IPS-NIHi7 (cell line): Measurements from ENCODE around the gene ERBIN.
"Not testable (repeated sequence)": the region's sequence is repeated elsewhere in the genome, so short reads cannot be mapped to it uniquely, and the experiment has no call there.

ENCODE experiments used
- DNase-seq: peaks from one replicate; pipeline ENCODE4 v3.0.0; 2012; ENCODE audit warnings: mixed read lengths; ENCODE audit errors: extremely low spot score

ERBIN gene, protein sequence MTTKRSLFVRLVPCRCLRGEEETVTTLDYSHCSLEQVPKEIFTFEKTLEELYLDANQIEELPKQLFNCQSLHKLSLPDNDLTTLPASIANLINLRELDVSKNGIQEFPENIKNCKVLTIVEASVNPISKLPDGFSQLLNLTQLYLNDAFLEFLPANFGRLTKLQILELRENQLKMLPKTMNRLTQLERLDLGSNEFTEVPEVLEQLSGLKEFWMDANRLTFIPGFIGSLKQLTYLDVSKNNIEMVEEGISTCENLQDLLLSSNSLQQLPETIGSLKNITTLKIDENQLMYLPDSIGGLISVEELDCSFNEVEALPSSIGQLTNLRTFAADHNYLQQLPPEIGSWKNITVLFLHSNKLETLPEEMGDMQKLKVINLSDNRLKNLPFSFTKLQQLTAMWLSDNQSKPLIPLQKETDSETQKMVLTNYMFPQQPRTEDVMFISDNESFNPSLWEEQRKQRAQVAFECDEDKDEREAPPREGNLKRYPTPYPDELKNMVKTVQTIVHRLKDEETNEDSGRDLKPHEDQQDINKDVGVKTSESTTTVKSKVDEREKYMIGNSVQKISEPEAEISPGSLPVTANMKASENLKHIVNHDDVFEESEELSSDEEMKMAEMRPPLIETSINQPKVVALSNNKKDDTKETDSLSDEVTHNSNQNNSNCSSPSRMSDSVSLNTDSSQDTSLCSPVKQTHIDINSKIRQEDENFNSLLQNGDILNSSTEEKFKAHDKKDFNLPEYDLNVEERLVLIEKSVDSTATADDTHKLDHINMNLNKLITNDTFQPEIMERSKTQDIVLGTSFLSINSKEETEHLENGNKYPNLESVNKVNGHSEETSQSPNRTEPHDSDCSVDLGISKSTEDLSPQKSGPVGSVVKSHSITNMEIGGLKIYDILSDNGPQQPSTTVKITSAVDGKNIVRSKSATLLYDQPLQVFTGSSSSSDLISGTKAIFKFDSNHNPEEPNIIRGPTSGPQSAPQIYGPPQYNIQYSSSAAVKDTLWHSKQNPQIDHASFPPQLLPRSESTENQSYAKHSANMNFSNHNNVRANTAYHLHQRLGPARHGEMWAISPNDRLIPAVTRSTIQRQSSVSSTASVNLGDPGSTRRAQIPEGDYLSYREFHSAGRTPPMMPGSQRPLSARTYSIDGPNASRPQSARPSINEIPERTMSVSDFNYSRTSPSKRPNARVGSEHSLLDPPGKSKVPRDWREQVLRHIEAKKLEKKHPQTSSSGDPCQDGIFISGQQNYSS (N-terminal part only)

DNA sequence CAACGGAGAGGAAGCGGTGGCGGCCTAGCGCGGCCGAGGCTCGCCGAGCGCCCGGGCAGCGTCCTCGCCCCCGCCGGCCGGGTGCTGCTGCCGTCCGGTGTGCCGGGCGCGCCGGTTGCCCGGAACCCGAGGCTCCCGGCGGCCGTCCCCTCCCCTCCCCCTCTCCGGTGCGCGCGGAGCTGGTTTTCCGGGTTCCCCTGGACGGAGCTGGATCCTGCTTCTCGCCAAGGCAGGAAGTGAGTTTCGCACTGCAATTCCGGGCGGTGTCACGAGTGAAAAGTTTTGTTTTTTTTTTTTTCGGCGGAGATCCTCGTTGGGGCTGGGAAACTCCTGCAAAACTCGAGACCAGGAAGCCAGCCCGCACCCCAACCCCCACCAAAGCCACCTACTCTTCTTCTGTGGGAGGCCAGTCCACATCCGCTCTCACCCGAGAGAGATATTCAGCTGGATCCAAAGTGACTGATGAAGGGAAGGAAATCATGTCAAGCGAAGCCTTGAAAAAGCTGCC, at the start of gene ERBIN:
ERBIN (plus strand) TSS at position 300 of the 508 bp plus-strand sequence. CDS start 66,144 bp downstream, outside the sequence.
- peak; percentile 57 for DNase-seq

DNA sequence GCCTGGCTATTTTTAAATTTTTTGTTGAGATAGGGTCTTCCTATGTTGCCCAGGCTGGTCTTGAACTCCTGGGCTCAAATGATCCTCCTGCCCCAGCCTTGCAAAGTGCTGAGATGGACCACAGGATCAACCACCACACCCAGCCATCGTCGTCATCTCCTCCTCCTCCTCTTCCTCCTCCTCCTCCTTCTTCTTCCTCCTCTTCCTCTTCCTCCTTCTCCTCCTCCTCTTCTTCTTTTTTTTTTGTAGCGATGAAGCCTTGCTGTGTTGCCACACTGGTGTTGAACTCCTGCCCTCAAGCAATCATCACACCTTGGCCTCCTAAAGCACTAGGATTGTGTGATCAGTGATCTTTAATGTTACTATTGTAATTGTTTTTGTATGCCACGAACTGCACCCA, 49.4 kb upstream of the ERBIN start:
- no peak for DNase-seq

DNA sequence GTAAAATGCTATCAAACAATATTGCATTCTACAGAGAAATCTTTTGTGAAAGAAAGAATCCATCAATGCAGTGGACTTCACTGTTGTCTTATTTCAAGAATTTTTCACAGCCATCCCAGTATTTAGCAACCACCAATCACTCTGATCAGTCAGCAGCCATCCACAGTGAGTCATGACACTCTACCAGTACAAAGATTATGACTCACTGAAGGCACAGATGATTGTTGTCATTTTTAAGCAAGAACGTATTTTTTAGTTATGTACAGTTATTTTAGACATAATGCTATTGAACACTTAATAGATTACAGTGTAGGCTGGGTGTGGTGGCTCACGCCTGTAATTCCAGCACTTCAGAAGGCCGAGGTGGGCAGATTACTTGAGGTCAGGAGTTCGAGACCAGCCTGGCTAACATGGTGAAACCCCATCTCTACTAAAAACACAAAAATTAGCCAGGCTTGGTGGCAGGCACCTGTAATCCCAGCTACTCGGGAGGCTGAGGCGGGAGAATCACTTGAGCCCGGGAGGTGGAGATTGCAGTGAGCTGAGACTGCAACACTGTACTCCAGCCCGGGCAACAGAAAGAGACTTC, 46.6 kb upstream of the ERBIN start:
- DNase-seq = not testable (repeated sequence)

DNA sequence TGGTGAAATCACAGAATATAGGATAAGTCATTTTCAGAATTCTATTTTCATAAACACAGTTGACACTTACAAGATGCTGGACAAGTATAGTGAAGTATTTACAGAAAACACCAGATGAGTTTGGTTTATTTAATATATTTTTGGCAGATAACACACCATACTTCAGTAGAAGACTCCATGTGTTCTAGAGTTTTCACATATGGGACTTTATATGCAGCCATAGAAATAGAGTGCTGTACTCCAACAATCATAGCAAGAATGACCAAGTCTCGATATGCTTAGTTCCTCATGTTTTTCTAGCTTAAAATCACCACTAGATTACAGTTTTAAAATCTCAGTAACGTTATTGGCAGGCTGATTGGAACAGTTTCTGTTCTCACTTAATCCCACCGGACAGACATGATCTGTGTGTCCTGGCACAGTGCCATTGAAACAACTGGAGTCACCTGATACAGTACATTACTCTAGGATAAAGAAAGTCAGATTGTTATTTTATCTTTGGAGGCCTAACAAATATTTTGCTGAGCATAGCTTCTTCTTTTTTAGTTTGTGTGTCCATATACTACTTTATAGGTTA, 45.8 kb upstream of the ERBIN start:
- DNase-seq = no peak

DNA sequence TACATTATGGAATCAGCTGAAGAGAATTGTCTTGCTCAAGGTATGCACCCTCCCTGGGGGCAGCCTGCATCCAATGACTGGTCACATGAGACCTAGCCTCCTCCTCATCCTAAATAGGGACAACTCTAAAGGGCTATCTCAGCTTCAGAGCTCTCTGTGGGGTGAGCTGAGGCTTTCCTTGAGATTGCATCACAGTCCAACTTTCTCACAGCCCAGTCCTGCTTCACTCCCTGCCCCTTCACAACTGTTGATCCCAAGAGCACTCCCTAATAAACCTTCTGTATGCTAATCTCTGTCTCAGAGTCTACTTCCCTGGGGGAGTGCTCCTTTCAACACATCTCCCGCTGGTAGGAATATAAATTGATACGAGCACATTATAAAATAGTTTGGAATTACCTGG, 44.1 kb upstream of the ERBIN start:
- DNase-seq = no peak

DNA sequence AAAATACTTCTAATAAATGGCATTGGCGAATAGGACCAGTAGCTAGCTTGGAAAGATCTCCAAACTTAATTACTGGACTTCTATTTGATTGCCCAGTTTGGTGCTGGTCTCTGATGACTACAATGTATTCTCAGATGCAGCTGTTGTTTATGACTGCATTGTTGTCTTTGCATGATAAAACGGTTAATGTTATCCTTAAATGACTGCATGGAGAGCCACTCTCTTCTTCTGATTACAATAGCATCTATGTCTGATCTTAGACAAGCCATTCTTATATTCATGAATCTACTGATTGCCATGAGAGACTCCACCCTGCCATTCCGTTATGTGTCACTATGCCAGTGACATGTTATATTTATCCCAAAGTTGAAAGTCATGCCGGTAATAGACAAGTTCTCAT, 42.9 kb upstream of the ERBIN start:
- DNase-seq = no peak

DNA sequence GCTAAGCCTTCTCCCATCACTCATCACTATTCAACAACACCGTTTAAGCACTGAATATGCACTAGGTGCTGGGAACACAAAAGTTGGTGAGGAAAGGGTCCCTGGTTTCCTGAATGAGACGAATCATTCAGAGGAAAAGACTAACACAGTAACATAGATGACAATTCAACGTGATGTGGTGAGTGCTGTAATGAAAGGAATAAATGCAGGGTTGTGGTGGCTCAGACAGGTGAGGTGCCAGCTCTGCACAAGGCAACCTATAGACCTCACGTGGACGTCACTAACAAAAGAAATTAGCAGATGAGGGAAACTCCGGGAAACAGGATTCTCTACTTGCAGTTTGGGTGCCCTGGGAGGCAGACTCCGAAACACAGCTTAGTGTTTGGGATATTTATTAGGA, 40.0 kb upstream of the ERBIN start:
- DNase-seq = no peak

DNA sequence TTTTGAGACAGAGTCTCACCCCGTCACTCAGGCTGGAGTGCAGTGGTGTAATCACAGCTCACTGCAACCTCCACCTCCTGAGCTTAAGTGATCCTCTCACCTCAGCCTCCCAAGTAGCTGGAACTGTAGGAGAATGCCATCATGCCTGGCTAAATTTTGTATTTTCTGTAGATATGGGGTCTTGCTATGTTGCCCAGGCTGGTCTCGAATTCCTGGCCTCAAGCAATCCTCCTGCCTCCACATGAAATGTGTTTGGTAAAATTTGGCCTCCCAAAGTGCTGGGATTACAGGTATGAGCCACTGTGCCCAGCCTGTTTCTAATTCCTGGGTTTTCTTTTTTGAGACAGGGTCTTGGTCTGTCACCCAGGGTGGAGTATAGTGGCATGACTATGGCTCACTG, 34.4 kb upstream of the ERBIN start:
- DNase-seq = not testable (repeated sequence)

DNA sequence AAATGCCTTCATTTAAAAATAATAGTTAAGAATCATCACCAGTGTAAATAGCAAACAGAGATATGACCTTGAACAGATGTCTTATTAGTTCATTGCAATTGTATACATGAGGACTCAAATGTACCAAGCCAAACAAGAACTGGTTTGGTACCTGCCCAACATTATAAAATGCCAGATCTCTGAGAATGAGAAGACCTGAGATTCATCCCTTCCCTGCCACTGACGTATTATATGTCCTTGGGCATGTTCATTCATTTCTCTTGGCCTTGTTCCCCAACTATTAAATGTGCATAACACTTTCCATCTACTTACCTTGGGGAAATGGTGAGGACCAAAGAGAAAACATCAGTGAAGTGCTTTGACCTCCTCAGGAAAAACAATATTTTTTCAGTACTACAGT, 33.6 kb upstream of the ERBIN start:
- DNase-seq = no peak

DNA sequence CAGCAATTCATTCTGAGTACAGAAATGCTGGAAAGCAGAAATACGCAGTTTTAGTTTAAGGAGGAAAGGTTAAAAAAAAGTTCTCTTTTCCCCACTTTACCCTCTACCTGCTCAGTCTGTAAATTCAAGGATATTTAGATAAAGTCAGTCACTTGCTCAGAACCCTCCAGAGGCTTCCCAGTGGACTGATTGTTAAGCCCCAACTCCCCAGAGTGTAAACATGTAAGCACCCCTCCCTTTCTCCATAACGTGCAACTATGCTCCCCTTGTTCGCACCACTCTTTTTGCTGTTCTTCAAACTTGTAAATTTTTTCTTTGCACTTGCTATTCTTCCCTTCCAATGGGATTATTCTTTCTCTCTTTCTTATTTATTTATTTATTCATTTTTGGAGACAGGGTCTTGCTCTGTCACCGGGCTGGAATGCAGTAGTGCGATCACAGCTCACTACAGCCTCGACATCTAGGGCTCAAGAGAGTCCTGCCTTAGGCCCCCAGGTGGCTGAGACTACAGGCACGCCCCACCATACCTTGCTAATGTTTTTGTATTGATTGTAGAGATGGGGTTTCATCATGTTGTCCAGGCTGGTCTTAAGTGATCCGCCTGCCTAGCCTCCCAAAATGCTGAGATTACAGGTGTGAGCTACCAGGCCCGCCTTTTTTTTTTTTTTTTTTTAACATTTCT, 32.5 kb upstream of the ERBIN start:
- peak; percentile 25 for DNase-seq

DNA sequence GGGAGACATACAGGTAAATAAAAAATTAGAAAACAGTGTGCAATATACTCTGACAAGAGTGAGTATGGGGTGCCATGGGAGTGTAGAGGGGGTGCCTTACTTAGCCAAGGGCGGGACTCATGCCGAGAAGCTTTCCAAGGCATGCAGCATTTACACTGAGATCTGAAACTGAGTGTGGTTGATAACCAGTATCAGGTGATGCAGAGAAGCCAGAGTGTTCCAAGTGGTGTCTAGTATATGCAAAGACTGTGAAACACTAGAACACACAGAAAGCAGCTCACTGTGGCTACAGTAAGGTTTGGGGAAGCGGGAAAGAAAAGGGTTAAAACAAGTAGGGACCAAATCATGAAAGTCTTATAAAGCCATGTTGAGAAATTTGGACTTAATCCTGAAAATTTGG, 30.5 kb upstream of the ERBIN start:
- DNase-seq = no peak

DNA sequence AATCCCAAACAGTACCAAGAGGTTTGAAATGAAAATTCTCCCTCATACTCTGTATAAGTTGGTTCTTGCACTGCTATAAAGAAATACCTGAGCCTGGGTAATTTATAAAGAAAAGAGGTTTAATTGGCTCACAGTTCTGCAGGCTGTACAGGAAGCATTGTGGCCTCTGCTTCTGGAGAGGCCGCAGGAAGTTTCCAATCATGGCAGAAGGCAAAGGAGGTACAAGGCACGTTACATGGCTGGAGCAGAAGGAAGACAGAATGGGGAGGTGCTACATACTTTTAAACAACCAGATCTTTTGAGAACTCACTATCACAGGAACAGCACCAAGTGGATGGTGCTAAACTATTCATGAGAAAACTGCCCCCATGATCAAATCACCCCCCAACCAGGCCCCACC, 25.6 kb upstream of the ERBIN start:
- no peak for DNase-seq

DNA sequence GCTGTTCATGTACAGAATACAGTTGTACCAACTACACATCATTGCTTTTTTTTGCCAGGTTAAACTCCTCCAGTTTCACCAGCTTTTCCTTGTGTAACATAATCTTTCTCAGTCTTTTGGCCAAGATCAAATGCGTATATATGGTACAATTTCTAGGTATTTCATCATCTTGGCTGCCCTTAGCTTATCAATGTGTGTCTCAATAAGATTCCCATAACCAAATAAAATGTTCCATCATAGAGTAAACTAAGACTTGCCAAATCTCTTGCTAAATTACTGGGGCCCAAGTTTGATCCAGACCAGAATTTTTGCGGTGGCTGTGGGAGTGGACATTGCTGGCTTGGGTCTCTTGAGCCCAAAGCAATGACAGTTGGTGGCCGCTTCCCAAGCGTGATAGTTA, 24.3 kb upstream of the ERBIN start:
- DNase-seq = no peak

DNA sequence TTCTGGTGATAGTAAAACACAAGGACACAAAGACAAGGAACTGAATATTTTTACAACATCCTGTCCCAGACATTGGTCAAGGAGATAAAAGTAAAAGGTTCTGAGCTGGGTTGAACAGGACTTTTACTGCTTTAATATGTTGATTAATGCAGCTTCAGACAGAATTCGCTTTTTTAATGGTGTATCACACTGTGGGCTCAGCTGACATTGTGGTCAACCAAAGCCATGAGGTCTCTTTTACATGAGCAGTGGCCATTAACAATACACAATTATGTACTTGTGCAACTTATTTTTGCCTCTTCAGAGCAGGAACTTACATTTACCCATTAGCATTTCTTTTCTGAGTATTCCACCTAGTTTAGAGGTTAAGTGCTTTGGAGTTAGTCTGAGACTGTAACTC, 22.8 kb upstream of the ERBIN start:
- DNase-seq = no peak

DNA sequence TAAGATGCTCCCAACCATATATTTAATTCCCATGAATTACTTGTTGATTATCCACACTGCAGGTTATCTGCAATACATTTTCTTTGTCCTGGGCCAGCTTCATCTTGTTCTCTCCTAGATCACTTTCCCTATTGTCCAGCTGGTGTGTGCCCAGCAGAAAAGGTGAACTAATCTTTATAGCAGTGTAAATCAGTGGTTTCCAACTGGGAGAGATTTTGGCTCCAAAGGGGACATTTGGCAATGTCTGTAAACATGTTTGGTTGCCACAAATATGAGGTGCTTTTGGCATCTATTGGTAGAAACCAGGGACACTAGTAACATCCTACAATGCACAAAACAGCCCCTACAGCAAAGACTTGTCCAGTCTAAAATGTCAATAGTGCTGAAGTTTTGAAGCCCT, 20.1 kb upstream of the ERBIN start:
- DNase-seq = no peak

DNA sequence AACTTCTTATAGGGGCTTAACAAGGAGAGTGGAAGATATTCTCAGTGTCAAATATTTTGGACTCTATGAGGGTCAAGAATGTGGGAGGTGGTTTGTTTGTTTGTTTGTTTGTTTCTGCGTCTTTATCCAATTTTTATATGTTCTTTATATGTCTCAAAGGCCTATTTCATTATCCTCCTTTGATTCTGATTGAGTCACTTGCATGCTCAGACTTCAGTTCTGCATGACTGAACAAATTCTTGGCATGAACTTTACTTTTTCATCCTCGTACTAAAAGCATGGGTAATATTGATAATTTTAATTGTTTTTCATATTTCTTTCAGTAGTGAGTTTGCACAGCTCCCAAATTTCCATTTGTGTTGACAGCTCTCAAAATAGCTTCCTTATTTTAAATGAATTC, 19.2 kb upstream of the ERBIN start:
- no peak for DNase-seq

DNA sequence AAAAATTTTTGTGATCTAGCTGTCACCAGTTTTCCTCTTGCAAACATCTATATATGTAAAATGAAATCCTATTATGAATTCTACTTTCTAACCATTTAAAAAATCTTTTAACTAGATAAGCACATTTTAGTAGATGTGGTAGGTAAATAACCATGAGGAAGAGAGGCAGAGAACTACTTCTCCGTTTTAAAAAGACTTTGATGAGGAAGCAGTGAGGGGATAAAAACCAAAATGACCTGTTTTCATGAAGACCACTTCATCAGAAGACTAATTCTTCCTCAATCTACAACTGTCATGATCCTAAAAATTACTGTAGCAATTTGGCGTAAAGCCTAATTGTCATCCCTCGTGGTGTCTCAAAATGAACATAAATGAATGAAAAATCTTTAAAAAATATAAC, 15.7 kb upstream of the ERBIN start:
- no peak for DNase-seq

DNA sequence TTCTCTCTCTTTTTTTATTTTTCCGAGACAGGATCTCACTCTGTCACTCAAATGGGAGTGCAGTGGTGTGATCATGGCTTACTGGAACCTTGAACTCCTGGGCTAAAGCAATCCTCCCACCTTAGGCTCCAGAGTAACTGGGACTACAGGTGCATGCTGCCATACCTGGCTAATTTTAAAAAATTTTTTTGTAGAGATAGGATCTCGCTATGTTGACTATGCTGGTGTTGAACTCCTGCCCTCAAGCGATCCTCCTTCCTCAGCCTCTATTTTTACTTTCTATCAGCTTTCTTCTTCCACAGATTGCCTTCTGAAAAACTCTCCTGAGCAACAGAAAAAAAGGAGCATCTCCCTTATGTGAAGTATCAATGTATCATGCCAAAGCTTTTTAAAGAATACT, 14.1 kb upstream of the ERBIN start:
- no peak for DNase-seq

DNA sequence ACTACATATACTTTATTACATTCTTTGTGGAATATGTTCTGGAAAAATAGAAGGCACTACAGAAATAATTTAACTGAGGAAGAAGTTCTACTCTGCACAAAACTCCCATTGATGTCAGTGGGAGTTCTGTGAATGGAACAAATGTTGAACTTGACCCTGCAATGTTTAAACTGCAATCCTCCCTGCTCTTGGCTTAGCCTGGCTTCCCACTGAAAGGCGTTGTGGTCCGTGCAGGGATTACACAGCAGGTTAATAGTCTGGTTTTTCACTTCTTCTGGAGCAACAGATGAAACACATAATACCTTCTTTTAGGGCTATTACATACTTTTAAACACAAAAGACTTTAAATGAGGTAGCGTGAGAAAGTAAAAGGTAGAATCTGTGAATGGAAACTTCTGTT, 12.9 kb upstream of the ERBIN start:
- DNase-seq = no peak

DNA sequence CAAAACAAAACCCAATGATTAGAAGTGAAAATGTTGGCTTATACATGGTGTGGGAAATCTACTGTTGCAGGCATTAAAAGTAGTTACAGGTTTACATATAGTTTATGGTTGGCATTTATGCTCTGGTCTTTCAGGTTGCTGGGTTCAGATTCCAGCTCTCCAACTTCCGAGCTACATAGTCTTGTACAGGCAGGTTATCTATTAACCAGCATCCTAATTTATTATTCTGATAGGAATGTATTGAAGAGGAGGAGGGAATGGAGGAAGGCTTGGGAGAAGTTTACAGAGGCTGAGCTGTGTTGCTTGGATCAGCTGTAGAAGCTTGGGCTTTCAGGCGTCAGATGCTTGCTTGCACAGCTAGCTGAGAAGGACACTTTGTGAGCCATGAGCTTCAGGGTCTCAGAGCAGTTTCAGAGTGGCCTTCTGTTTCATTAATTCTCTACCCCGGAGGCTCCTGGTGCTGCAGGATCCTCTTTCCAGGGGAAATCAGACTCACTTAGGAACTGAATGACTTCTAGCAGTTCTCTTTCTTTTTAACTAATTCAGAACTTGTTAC, 11.7 kb upstream of the ERBIN start:
- DNase-seq = no peak
